Dermis blood vessel endothelial cell (primary cell): ENCODE measurements around the gene SLC41A1. TPM values are rescaled to one million over a fixed set of nuclear protein-coding genes. Genes with fewer than 3 reads are reported as not detected.

Experiments used
- DNase-seq: peaks from one replicate; pipeline ENCODE4 v3.0.0; 2010
- total RNA-seq: library from RNA; depleted of rRNA; stranded (reverse); fragments of >200 nt; gene quantifications from 2 replicates; pipeline ENCODE4 v1.2.3, GENCODE V29; 2014

SLC41A1 gene
- total RNA-seq, 1 donor from 2014 or later = 22.8 TPM

GRCh38 chr1:205750138-205751035 is 62.6 kb downstream of the SLC41A1 start, which contains the start of gene NUCKS1:
Gene NUCKS1 (minus strand): TSS chr1:205750182. CDS start chr1:205749973, 209 bp downstream.
- peak; percentile 100 for DNase-seq

DNA sequence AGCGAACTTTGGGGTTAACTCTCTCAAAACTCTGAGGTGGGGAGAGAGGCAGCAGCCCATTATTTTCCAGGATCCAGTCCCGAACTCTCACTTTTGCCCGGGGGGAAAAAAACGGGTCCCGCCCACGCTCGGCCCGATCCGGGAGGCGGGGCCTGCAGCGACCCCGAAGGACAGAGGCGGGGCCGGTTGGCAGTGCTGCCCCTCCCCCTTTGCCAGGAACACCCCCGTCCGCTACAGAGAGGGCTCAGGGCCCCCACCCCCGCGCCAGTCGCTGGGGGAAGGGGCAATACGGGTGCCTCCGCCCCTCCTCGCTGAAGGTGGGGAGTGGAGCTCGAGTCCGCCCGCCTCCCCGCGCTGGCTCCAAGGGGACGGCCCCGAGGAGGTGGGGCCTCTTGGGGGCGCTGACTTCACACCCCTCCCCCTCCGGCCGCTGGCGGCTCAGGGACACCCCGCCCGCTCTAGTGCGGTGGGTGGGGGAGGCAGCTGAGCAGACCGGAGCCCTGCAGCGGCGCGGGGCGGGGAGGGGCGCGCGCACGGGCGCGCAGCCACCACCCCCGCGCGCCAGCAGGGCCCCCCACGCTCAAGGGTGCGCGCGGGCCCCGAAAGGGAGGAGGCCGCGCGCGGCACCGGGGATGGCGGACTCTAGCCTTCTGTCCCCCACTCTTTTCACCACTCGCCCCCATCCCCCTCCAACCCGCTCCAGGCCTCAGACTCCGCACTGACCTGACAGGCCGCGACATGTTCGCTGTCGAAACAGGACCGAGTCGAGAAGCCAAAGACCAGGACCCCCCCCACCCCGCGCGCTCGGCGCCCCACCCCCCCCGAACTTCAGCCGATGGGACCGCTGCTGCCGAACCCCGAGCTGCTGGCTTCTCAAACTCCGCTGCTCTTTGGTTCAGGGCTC is 63.5 kb downstream of the SLC41A1 start:
- DNase-seq = peak; percentile 98

DNA sequence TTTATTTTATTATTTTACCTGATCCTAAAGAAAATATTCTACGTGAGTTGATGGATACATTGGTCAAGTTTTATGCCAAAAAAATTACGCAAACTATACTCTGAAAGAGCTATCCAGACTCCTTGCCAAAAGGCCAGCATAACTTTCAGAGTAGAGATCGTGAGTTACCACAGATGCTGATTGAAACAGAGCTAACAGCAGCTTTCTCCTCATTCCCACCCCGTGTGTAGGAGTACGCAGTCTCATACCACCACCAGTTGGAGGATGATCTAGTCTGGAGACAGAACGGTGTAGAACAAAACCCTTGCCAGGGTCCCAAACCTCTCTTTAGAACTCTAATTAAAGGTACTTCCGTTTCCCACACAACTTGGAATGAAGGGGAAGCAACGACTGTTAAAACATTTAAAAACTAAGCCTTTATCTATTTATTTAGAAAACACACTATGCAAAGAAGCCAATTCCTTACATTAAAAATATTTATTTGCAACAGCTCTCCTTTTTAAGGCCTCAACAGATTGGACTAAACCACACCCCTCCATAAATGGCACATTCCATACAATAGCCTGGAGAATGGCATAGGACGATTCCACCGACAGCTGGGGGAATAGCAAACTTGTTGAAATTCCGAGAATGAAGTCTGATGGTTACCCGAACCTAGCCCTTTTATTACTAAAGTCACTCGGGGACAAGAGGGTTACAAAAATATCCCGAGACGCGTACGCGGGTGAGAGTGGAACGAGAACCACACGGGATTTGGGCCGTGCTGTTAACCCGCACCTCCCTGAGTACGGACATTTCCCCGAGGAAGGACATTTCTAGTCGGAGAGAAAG is 64.4 kb downstream of the SLC41A1 start:
- DNase-seq = peak; percentile 84

- peak; percentile 25 for DNase-seq
These were observed 66.1 kb downstream of the SLC41A1 start for GRCh38 chr1:205746757-205747412.

DNA sequence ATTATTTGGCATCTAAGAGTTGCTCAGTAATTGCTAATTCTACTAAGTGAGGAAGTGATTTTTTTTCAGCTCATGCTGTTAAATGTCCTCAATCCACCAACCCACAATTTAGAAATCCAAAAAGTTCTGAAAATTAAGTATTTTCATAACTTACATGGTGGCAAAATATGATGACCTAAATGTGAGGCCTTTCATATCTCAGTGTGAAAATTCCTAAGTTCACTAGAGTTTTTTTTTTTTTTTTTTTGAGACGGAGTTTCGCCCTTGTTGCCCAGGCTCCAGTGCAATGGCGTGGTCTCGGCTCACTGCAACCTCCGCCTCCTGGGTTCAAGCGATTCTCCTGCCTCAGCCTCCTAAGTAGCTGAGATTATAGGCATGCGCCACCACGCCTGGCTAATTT is 68.6 kb downstream of the SLC41A1 start:
- DNase-seq = no peak

DNA sequence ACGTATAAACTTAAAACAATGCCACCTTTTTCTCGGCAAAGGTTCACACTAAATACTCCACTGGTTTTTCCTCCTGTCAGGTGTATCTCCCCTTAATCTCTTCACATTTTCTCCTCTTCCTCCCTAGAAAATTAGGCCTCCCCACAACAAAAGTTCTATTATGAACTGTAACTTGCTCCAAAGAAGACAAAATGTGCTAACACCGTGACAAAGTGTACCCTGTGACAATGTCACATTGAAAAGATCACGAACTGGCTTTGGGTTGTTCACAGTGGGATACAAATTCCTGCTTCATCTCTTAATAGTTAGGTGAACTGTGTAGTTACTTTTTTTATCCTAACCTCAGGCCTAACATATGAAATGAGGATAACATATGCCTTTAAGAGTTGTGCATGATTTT is 69.0 kb downstream of the SLC41A1 start:
- DNase-seq = no peak

DNA sequence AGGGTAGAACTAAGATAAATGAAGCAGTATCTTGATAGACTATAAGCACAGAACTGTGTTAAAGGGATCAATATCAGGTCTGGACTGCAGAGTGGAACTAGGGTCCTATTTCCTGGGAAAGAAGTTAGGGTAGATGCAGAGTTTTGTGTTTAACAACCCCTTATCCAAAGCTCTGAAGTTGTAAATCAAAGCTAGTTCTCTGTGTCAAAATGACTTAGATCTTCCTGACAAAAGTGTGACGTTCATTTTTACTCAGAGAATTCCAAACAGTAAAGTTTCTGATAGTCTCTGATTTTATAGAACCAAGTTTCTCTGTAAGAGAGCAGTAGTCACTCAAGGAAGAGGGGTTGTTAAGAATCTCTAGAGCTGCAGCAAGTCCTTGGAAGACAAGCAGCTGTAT is 71.3 kb downstream of the SLC41A1 start:
- no peak for DNase-seq

DNA sequence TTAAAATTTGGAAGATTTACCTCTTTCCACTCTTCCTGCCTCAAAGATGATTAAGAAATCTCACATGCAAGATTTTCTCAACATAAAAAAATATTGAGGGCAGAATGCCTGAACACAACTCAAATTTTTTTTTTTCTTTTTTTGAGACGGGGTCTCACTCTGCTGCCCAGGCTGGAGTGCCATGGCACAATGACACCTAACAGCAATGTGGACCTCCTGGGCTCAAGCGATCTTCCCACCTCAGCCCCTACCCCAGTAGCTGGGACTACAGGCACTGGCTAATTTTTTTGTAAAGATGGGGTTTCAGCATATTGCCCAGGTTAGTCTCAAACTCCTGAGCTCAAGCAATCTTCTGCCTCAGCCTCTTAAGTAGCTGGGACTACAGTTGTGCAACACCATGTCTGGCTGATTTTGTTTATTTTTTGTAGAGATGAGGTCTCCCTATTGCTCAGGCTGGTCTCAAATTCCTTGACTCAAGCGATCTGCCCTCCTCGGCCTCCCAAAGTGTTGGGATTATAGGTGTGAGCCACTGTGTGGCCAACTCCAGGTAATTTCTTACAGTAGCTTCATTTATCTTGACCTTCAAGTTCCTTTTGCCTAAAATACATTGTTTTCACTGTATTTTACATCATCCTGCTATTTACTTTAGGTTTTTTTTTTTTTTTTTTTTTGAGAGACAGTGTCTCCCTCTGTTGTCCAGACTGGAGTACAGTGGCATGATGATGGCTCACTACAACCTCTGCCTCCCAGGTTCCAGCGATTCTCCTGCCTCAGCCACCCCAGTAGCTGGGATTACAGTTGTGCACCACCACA is 73.4 kb downstream of the SLC41A1 start:
- peak; percentile 13 for DNase-seq

Other genes starting within 250 kb of the SLC41A1 start
- 33.4 and 65.3 TPM in 2 replicates for gene ELK4, start 181.2 kb downstream of the SLC41A1 start, total RNA-seq
- 23.7 and 34.9 TPM in 2 replicates for gene SLC45A3, start 132.7 kb downstream of the SLC41A1 start, total RNA-seq
- 86.8 and 160 TPM in 2 replicates for gene NUCKS1, start 63.0 kb downstream of the SLC41A1 start, total RNA-seq
- 28.2 and 29.6 TPM in 2 replicates for gene RAB29, start 37.7 kb downstream of the SLC41A1 start, total RNA-seq
- gene PM20D1, start 36.9 kb upstream of the SLC41A1 start, total RNA-seq = 0.05 TPM in 1 of 2 replicates, not detected in the other
- 0.09 TPM in 1 of 2 replicates, not detected in the other for gene SLC26A9, start 130.3 kb upstream of the SLC41A1 start, total RNA-seq
- not detected in 2 replicates for gene RAB7B, start 190.2 kb upstream of the SLC41A1 start, total RNA-seq
- gene CTSE, start 210.7 kb upstream of the SLC41A1 start, total RNA-seq = not detected in 2 replicates
- not detected in 2 replicates for gene RHEX, start 240.0 kb upstream of the SLC41A1 start, total RNA-seq